Naive B cell (primary cell): ENCODE data around the gene SMOC2. TPM values are rescaled to one million over a fixed set of nuclear protein-coding genes. Genes with fewer than 3 reads are reported as not detected.
"Not testable (repeated sequence)": the region's sequence is repeated elsewhere in the genome, so short reads cannot be mapped to it uniquely, and the experiment has no call there.

Source experiments
- ATAC-seq, 2 donors: fragments of 150-1000 bp; cut with Tn5 transposase; 2 replicates each; pipeline ENCODE4 v1.10.0; 2021; ENCODE audit warnings: low read depth in 2 of 2, mild to moderate bottlenecking in 2 of 2, moderate library complexity in 2 of 2
- DNase-seq: peaks from one replicate; pipeline ENCODE4 v3.0.0; 2022
- H3K27ac Mint-ChIP-seq, 6 donors: one replicate each; pipeline ENCODE4 v1.8.0; 2020 to 2022; ENCODE audit warnings: mild to moderate bottlenecking in 6 of 6, mixed read lengths in 6 of 6, moderate library complexity in 5 of 6, inconsistent platforms in 2 of 6
- H3K27me3 Mint-ChIP-seq, 3 donors: one replicate each; pipeline ENCODE4 v1.8.0; 2021 to 2022; ENCODE audit warnings: mixed read lengths in 3 of 3, mild to moderate bottlenecking in 1 of 3
- H3K36me3 Mint-ChIP-seq, 2 donors: one replicate each; pipeline ENCODE4 v1.8.0; 2020 to 2022; ENCODE audit warnings: mixed read lengths in 2 of 2, inconsistent platforms in 1 of 2, mild to moderate bottlenecking in 1 of 2
- H3K4me1 Mint-ChIP-seq, 3 donors: one replicate each; pipeline ENCODE4 v1.8.0; 2020 to 2022; ENCODE audit warnings: mixed read lengths in 3 of 3, inconsistent platforms in 1 of 3, mild to moderate bottlenecking in 1 of 3, moderate library complexity in 1 of 3
- H3K4me3 Mint-ChIP-seq, 8 donors: one replicate each; pipeline ENCODE4 v1.8.0; 2020 to 2022; ENCODE audit warnings: mild to moderate bottlenecking in 8 of 8, mixed read lengths in 8 of 8, moderate library complexity in 8 of 8, inconsistent platforms in 2 of 8
- H3K9me3 Mint-ChIP-seq, 7 donors: one replicate each; pipeline ENCODE4 v1.8.0; 2020 to 2022; ENCODE audit warnings: mixed read lengths in 7 of 7, mild to moderate bottlenecking in 5 of 7, inconsistent platforms in 2 of 7, moderate library complexity in 1 of 7
- polyA plus RNA-seq, 6 donors: library from polyadenylated mRNA; unstranded; fragments of 300-500 nt; fragmentation: Illumina TruSeq; gene quantifications; one replicate each; pipeline ENCODE4 v1.2.3, GENCODE V29; 2021; ENCODE audit warnings: low read depth in 6 of 6

SMOC2 gene
- polyA plus RNA-seq, 6 donors from 2014 or later, result 0.12 to 0.34 (median 0.13) TPM; not detected in 2

GRCh38 chr6:168559574-168560098 is 118.7 kb downstream of the SMOC2 start:
- DNase-seq (no peak), ATAC-seq (no peak)
- H3K27me3 Mint-ChIP-seq, result peaks cover 0 to 7% (median 0%) of the 10 kb centered on the region in 3 donors
- no peaks in the 10 kb centered on the region for H3K4me1 Mint-ChIP-seq
- no peaks in the 10 kb centered on the region for H3K36me3 Mint-ChIP-seq
- H3K27ac Mint-ChIP-seq, result no peak overlapping the region
- no peak overlapping the region for H3K4me3 Mint-ChIP-seq
- H3K9me3 Mint-ChIP-seq, result peaks cover 0 to 5% (median 2%) of the 10 kb centered on the region in 7 donors

- no peak for ATAC-seq
- no peaks in the 10 kb centered on the region for H3K36me3 Mint-ChIP-seq
- no peak for DNase-seq
- H3K27me3 Mint-ChIP-seq, result peaks cover 0 to 7% (median 0%) of the 10 kb centered on the region in 3 donors
- H3K27ac Mint-ChIP-seq, result no peak overlapping the region
- H3K9me3 Mint-ChIP-seq, result peaks cover 0 to 7% (median 3%) of the 10 kb centered on the region in 7 donors
- no peaks in the 10 kb centered on the region for H3K4me1 Mint-ChIP-seq
- no peak overlapping the region for H3K4me3 Mint-ChIP-seq
These were observed 119.1 kb downstream of the SMOC2 start for GRCh38 chr6:168560126-168560525.

GRCh38 chr6:168562576-168563151 is 121.7 kb downstream of the SMOC2 start:
- ATAC-seq (no peak), DNase-seq (no peak)
- Mint-ChIP-seq H3K4me1 (no peaks in the 10 kb centered on the region), H3K27ac (no peak overlapping the region), H3K9me3 (peaks cover 0 to 12% (median 3%) of the 10 kb centered on the region in 7 donors), H3K36me3 (no peaks in the 10 kb centered on the region), H3K27me3 (peaks cover 0 to 7% (median 0%) of the 10 kb centered on the region in 3 donors), H3K4me3 (peak overlapping the region in 1 of 8 donors; percentile 33)

- Mint-ChIP-seq H3K27me3 (peaks cover 0 to 7% (median 0%) of the 10 kb centered on the region in 3 donors), H3K4me3 (no peak overlapping the region), H3K36me3 (no peaks in the 10 kb centered on the region), H3K9me3 (peaks cover 0 to 12% (median 3%) of the 10 kb centered on the region in 7 donors), H3K27ac (no peak overlapping the region), H3K4me1 (no peaks in the 10 kb centered on the region)
- ATAC-seq (no peak), DNase-seq (no peak)
These were observed 122.7 kb downstream of the SMOC2 start for GRCh38 chr6:168563656-168564055.

GRCh38 chr6:168565112-168565511 is 124.1 kb downstream of the SMOC2 start:
- no peak for ATAC-seq
- no peak overlapping the region for H3K4me3 Mint-ChIP-seq
- H3K36me3 Mint-ChIP-seq, result no peaks in the 10 kb centered on the region
- H3K4me1 Mint-ChIP-seq, result no peaks in the 10 kb centered on the region
- H3K27me3 Mint-ChIP-seq, result peaks cover 0 to 7% (median 0%) of the 10 kb centered on the region in 3 donors
- peaks cover 0 to 12% (median 4%) of the 10 kb centered on the region in 7 donors for H3K9me3 Mint-ChIP-seq
- no peak overlapping the region for H3K27ac Mint-ChIP-seq
- DNase-seq, result no peak

GRCh38 chr6:168570211-168570610 is 129.2 kb downstream of the SMOC2 start:
- peaks cover 1 to 4% (median 2%) of the 10 kb centered on the region in 7 donors for H3K9me3 Mint-ChIP-seq
- no peaks in the 10 kb centered on the region for H3K4me1 Mint-ChIP-seq
- DNase-seq, result no peak
- no peak for ATAC-seq
- no peaks in the 10 kb centered on the region for H3K27me3 Mint-ChIP-seq
- no peaks in the 10 kb centered on the region for H3K36me3 Mint-ChIP-seq
- H3K4me3 Mint-ChIP-seq, result no peak overlapping the region
- H3K27ac Mint-ChIP-seq, result no peak overlapping the region

- H3K36me3 Mint-ChIP-seq, result no peaks in the 10 kb centered on the region
- no peaks in the 10 kb centered on the region for H3K27me3 Mint-ChIP-seq
- no peaks in the 10 kb centered on the region for H3K4me1 Mint-ChIP-seq
- no peak for DNase-seq
- no peak overlapping the region for H3K27ac Mint-ChIP-seq
- H3K9me3 Mint-ChIP-seq, result peaks cover 0 to 3% (median 0%) of the 10 kb centered on the region in 7 donors
- H3K4me3 Mint-ChIP-seq, result no peak overlapping the region
- ATAC-seq, result no peak
These were observed 130.3 kb downstream of the SMOC2 start for GRCh38 chr6:168571268-168571667.

GRCh38 chr6:168573276-168573835 is 132.4 kb downstream of the SMOC2 start:
- DNase-seq, H3K9me3 Mint-ChIP-seq, H3K4me1 Mint-ChIP-seq, ATAC-seq, H3K27me3 Mint-ChIP-seq, H3K36me3 Mint-ChIP-seq, H3K27ac Mint-ChIP-seq, H3K4me3 Mint-ChIP-seq: not testable (repeated sequence)

GRCh38 chr6:168574075-168574698 is 133.2 kb downstream of the SMOC2 start:
- H3K27me3 Mint-ChIP-seq, result no peaks in the 10 kb centered on the region
- H3K4me3 Mint-ChIP-seq, result no peak overlapping the region
- no peak for ATAC-seq
- H3K36me3 Mint-ChIP-seq, result no peaks in the 10 kb centered on the region
- peaks cover 0 to 3% (median 0%) of the 10 kb centered on the region in 7 donors for H3K9me3 Mint-ChIP-seq
- H3K27ac Mint-ChIP-seq, result no peak overlapping the region
- H3K4me1 Mint-ChIP-seq, result no peaks in the 10 kb centered on the region
- no peak for DNase-seq

- peak overlapping the region in 1 of 6 donors; percentile 35 for H3K27ac Mint-ChIP-seq
- H3K27me3 Mint-ChIP-seq, result no peaks in the 10 kb centered on the region
- no peaks in the 10 kb centered on the region for H3K4me1 Mint-ChIP-seq
- no peak overlapping the region for H3K4me3 Mint-ChIP-seq
- no peak for ATAC-seq
- peaks cover 0 to 3% (median 0%) of the 10 kb centered on the region in 7 donors for H3K9me3 Mint-ChIP-seq
- H3K36me3 Mint-ChIP-seq, result no peaks in the 10 kb centered on the region
- DNase-seq, result no peak
These were observed 133.8 kb downstream of the SMOC2 start for GRCh38 chr6:168574699-168575195.

GRCh38 chr6:168575346-168576098 is 134.5 kb downstream of the SMOC2 start:
- no peaks in the 10 kb centered on the region for H3K27me3 Mint-ChIP-seq
- no peak for ATAC-seq
- no peaks in the 10 kb centered on the region for H3K36me3 Mint-ChIP-seq

GRCh38 chr6:168576388-168576787 is 135.4 kb downstream of the SMOC2 start:
- Mint-ChIP-seq H3K4me3 (no peak overlapping the region), H3K27me3 (no peaks in the 10 kb centered on the region), H3K9me3 (peaks cover 0 to 3% (median 0%) of the 10 kb centered on the region in 7 donors), H3K4me1 (no peaks in the 10 kb centered on the region), H3K36me3 (no peaks in the 10 kb centered on the region), H3K27ac (no peak overlapping the region)
- no peak for DNase-seq
- no peak for ATAC-seq

More at GRCh38 chr6:168575346-168576098, 134.5 kb downstream of the SMOC2 start:
- no peak overlapping the region for H3K4me3 Mint-ChIP-seq
- no peaks in the 10 kb centered on the region for H3K4me1 Mint-ChIP-seq
- peaks cover 0 to 3% (median 0%) of the 10 kb centered on the region in 7 donors for H3K9me3 Mint-ChIP-seq
- H3K27ac Mint-ChIP-seq, result no peak overlapping the region
- no peak for DNase-seq

GRCh38 chr6:168577496-168577895 is 136.5 kb downstream of the SMOC2 start:
- Mint-ChIP-seq H3K4me3 (no peak overlapping the region), H3K36me3 (no peaks in the 10 kb centered on the region), H3K27ac (no peak overlapping the region), H3K4me1 (no peaks in the 10 kb centered on the region), H3K9me3 (peaks cover 0 to 3% (median 0%) of the 10 kb centered on the region in 7 donors), H3K27me3 (no peaks in the 10 kb centered on the region)
- no peak for ATAC-seq
- DNase-seq, result no peak
